ENCODE measurements around the gene LTV1.
A peak's percentile ranks its signal among the peaks of the same experiment; 100 is the strongest.
"Not testable (repeated sequence)": the region's sequence is repeated elsewhere in the genome, so short reads cannot be mapped to it uniquely, and the experiment has no call there.

Gene LTV1

GRCh38 chr6:143842902-143843676, at the start of gene LTV1:
Gene LTV1 (plus strand): TSS chr6:143843338. CDS start chr6:143843478, 140 bp downstream.
- DNase-seq (ENCODE audit: low read depth in 4 of 4, low spot score in 1 of 4), result peak; percentile 72 to 86 (median 84)

GRCh38 chr6:143796551-143796950, 46.6 kb upstream of the LTV1 start:
- not testable (repeated sequence) for DNase-seq (ENCODE audit: low read depth in 4 of 4, low spot score in 1 of 4)

- not testable (repeated sequence) for DNase-seq (ENCODE audit: low read depth in 4 of 4, low spot score in 1 of 4)
These were observed 44.7 kb upstream of the LTV1 start for GRCh38 chr6:143798487-143798886.

GRCh38 chr6:143802833-143803565, 40.1 kb upstream of the LTV1 start:
- no peak for DNase-seq (ENCODE audit: low read depth in 4 of 4, low spot score in 1 of 4)

- DNase-seq (ENCODE audit: low read depth in 4 of 4, low spot score in 1 of 4), result no peak
These were observed 39.2 kb upstream of the LTV1 start for GRCh38 chr6:143803769-143804568.

- DNase-seq (ENCODE audit: low read depth in 4 of 4, low spot score in 1 of 4), result no peak
These were observed 38.3 kb upstream of the LTV1 start for GRCh38 chr6:143804835-143805239.

- DNase-seq (ENCODE audit: low read depth in 4 of 4, low spot score in 1 of 4), result peak; percentile 50 to 79 (median 65)
These were observed 36.6 kb upstream of the LTV1 start for GRCh38 chr6:143806282-143807102.

GRCh38 chr6:143807103-143807772, 35.9 kb upstream of the LTV1 start:
- DNase-seq (ENCODE audit: low read depth in 4 of 4, low spot score in 1 of 4), result no peak

GRCh38 chr6:143810745-143811144, 32.4 kb upstream of the LTV1 start:
- DNase-seq (ENCODE audit: low read depth in 4 of 4, low spot score in 1 of 4), result no peak

GRCh38 chr6:143811501-143812157, 31.5 kb upstream of the LTV1 start:
- no peak for DNase-seq (ENCODE audit: low read depth in 4 of 4, low spot score in 1 of 4)

GRCh38 chr6:143817621-143818020, 25.5 kb upstream of the LTV1 start:
- no peak for DNase-seq (ENCODE audit: low read depth in 4 of 4, low spot score in 1 of 4)

GRCh38 chr6:143821359-143821758, 21.8 kb upstream of the LTV1 start:
- no peak for DNase-seq (ENCODE audit: low read depth in 4 of 4, low spot score in 1 of 4)

GRCh38 chr6:143822584-143823024, 20.5 kb upstream of the LTV1 start:
- no peak for DNase-seq (ENCODE audit: low read depth in 4 of 4, low spot score in 1 of 4)

GRCh38 chr6:143823548-143823947, 19.6 kb upstream of the LTV1 start:
- DNase-seq (ENCODE audit: low read depth in 4 of 4, low spot score in 1 of 4), result no peak

- no peak for DNase-seq (ENCODE audit: low read depth in 4 of 4, low spot score in 1 of 4)
These were observed 14.6 kb upstream of the LTV1 start for GRCh38 chr6:143828572-143828971.

- DNase-seq (ENCODE audit: low read depth in 4 of 4, low spot score in 1 of 4), result no peak
These were observed 7.0 kb upstream of the LTV1 start for GRCh38 chr6:143836150-143836549.

- DNase-seq (ENCODE audit: low read depth in 4 of 4, low spot score in 1 of 4), result no peak
These were observed 4.7 kb upstream of the LTV1 start for GRCh38 chr6:143838395-143838794.

GRCh38 chr6:143839196-143839595, 3.9 kb upstream of the LTV1 start:
- DNase-seq (ENCODE audit: low read depth in 4 of 4, low spot score in 1 of 4), result no peak

GRCh38 chr6:143840595-143841265, 2.4 kb upstream of the LTV1 start:
- DNase-seq (ENCODE audit: low read depth in 4 of 4, low spot score in 1 of 4), result no peak
